Smooth muscle cell (in vitro differentiated cells): ENCODE data around the gene FREM3. TPM values are rescaled to one million over a fixed set of nuclear protein-coding genes. Genes with fewer than 3 reads are reported as not detected.

Source experiments
- DNase-seq: peaks from one replicate; lab custom pipeline; 2025; ENCODE audit not compliant: unreplicated experiment; lab: John Stamatoyannopoulos, UW
- H2AFZ ChIP-seq: fragments of 200-600 bp; sonication (generic); 2 replicates; pipeline ENCODE4 v1.6.0; 2016; ENCODE audit warnings: antibody characterized with exemption, low read depth, mild to moderate bottlenecking
- H3F3A ChIP-seq: fragments of 200-600 bp; sonication (generic); 2 replicates; pipeline ENCODE4 v1.6.0; 2017; ENCODE audit warnings: antibody characterized with exemption, low read depth
- H3K27ac ChIP-seq: fragments of 200-600 bp; sonication (generic); 2 replicates; pipeline ENCODE4 v1.5.1; 2016; ENCODE audit warnings: low read depth, mild to moderate bottlenecking
- H3K27me3 ChIP-seq: fragments of 200-600 bp; sonication (generic); 2 replicates; pipeline ENCODE4 v1.6.1; 2016; ENCODE audit warnings: low read depth, mild to moderate bottlenecking
- H3K36me3 ChIP-seq: fragments of 200-600 bp; sonication (generic); 2 replicates; pipeline ENCODE4 v1.5.1; 2016; ENCODE audit warnings: low read depth
- H3K4me1 ChIP-seq: fragments of 200-600 bp; sonication (generic); 2 replicates; pipeline ENCODE4 v1.5.1; 2016; ENCODE audit warnings: low read depth
- H3K4me2 ChIP-seq: fragments of 200-600 bp; sonication (generic); 2 replicates; pipeline ENCODE4 v1.6.0; 2016; ENCODE audit warnings: mild to moderate bottlenecking
- H3K4me3 ChIP-seq: fragments of 200-600 bp; sonication (generic); 2 replicates; pipeline ENCODE4 v1.5.1; 2016; ENCODE audit warnings: mild to moderate bottlenecking
- H3K79me2 ChIP-seq: fragments of 200-600 bp; sonication (generic); 2 replicates; pipeline ENCODE4 v1.6.0; 2016; ENCODE audit warnings: low read depth, mild to moderate bottlenecking
- H3K9ac ChIP-seq: fragments of 200-600 bp; sonication (generic); 2 replicates; pipeline ENCODE4 v1.6.0; 2016; ENCODE audit warnings: low read depth
- H3K9me3 ChIP-seq: fragments of 200-600 bp; sonication (generic); replicated peaks from 2 replicates; pipeline ENCODE4 v1.5.1; 2016; ENCODE audit warnings: low read depth
- H4K20me1 ChIP-seq: fragments of 200-600 bp; sonication (generic); 2 replicates; pipeline ENCODE4 v1.6.0; 2016; ENCODE audit warnings: low read depth
- CTCF ChIP-seq: fragments of 200-600 bp; sonication (generic); IDR thresholded peaks from 2 replicates; pipeline ENCODE4 v1.5.1; 2017; ENCODE audit warnings: borderline replicate concordance, mild to moderate bottlenecking, antibody characterized with exemption; ENCODE audit not compliant: insufficient read depth, poor library complexity, severe bottlenecking
- WGBS: methylation state at CpG from one replicate; pipeline ENCODE4 v1.1.7; 2016; ENCODE audit warnings: low lambda C conversion rate; 5-methylcytosine and 5-hydroxymethylcytosine counted together
- polyA plus RNA-seq: library from polyadenylated mRNA; unstranded; fragments of >200 nt; fragmentation: Nextera tagmentation; extraction: Ambion mirVana; gene quantifications from 2 replicates; pipeline ENCODE4 v1.2.1, GENCODE V29; 2016
- total RNA-seq: library from RNA; depleted of rRNA; stranded (reverse); fragments of >200 nt; gene quantifications from 2 replicates; pipeline ENCODE4 v1.2.3, GENCODE V29; 2014

FREM3 gene
- total and polyA plus RNA-seq, 2 experiments from 2014 or later = not detected

- H3K27me3 ChIP-seq = no peaks in the 10 kb centered on the region
- no peak for DNase-seq
These were observed 81.7 kb downstream of the FREM3 start for GRCh38 chr4:143618811-143619210.

GRCh38 chr4:143617994-143618679, 82.3 kb downstream of the FREM3 start:
- Histone ChIP-seq H3F3A (no peaks in the 10 kb centered on the region), H3K4me2 (no peak overlapping the region), H3K9me3 (no peaks in the 10 kb centered on the region), H2AFZ (no peak overlapping the region), H3K9ac (no peak overlapping the region), H3K36me3 (no peaks in the 10 kb centered on the region), H3K4me3 (no peak overlapping the region), H3K79me2 (no peaks in the 10 kb centered on the region), H3K4me1 (no peaks in the 10 kb centered on the region), H3K27me3 (no peaks in the 10 kb centered on the region), H4K20me1 (no peaks in the 10 kb centered on the region), H3K27ac (no peak overlapping the region)
- no peak for TF ChIP-seq CTCF
- DNase-seq = no peak
- 92% methylated on average over 6 of the region's 6 CpGs for WGBS

More at GRCh38 chr4:143618811-143619210, 81.7 kb downstream of the FREM3 start:
- Histone ChIP-seq H3K4me3 (no peak overlapping the region), H3K36me3 (no peaks in the 10 kb centered on the region), H3K9me3 (no peaks in the 10 kb centered on the region), H3F3A (no peaks in the 10 kb centered on the region), H3K4me1 (no peaks in the 10 kb centered on the region), H3K27ac (no peak overlapping the region), H2AFZ (no peak overlapping the region), H4K20me1 (no peaks in the 10 kb centered on the region), H3K79me2 (no peaks in the 10 kb centered on the region), H3K9ac (no peak overlapping the region), H3K4me2 (no peak overlapping the region)
- TF ChIP-seq CTCF = no peak
- WGBS = 84% methylated on average over 1 of the region's 1 CpG

GRCh38 chr4:143616771-143617170, 83.7 kb downstream of the FREM3 start:
- H3K79me2 ChIP-seq = no peaks in the 10 kb centered on the region

More at GRCh38 chr4:143616771-143617170, 83.7 kb downstream of the FREM3 start:
- Histone ChIP-seq H3K27me3 (no peaks in the 10 kb centered on the region), H3K9me3 (no peaks in the 10 kb centered on the region), H2AFZ (no peak overlapping the region), H3K4me1 (no peaks in the 10 kb centered on the region), H3F3A (no peaks in the 10 kb centered on the region), H4K20me1 (no peaks in the 10 kb centered on the region), H3K36me3 (no peaks in the 10 kb centered on the region), H3K27ac (no peak overlapping the region), H3K4me2 (no peak overlapping the region), H3K9ac (no peak overlapping the region), H3K4me3 (no peak overlapping the region)
- DNase-seq = no peak
- no peak for TF ChIP-seq CTCF
- 83% methylated on average over 8 of the region's 8 CpGs for WGBS
